A673 (cell line): ENCODE results near the gene CACNG4. TPM values are rescaled to one million over a fixed set of nuclear protein-coding genes. Genes with fewer than 3 reads are reported as not detected.

Source experiments
- BruUV-seq: library from RNA; stranded (reverse); fragments of 400-500 nt; replicated peaks from 2 replicates; lab custom pipeline; 2021; lab: Mats Ljungman, UMichigan
- CTCF ChIA-PET: fragments of 300-600 bp; sonication (Branson Sonifier 250); formaldehyde crosslinking; loops from one replicate; lab custom pipeline; 2022; ENCODE audit warnings: antibody characterized with exemption; lab: Charles Lee
- POLR2A ChIA-PET: fragments of 300-600 bp; sonication (Branson Sonifier 250); formaldehyde crosslinking; loops from one replicate; lab custom pipeline; 2022; ENCODE audit warnings: antibody characterized with exemption; ENCODE audit not compliant: low non-redundant PET; lab: Charles Lee
- DNase-seq: peaks from one replicate; pipeline ENCODE4 v3.0.0-alpha.2; 2015; ENCODE audit warnings: low spot score
- H3K27ac ChIP-seq: fragments of 200-600 bp; sonication (generic); 2 replicates; pipeline ENCODE4 v1.5.1; 2016; ENCODE audit warnings: mixed run types, low read depth, mild to moderate bottlenecking, mixed read lengths, antibody characterized with exemption, low read length; ENCODE audit not compliant: poor library complexity, severe bottlenecking
- H3K27me3 ChIP-seq: fragments of 200-600 bp; sonication (generic); replicated peaks from 2 replicates; pipeline ENCODE4 v1.6.1; 2017; ENCODE audit warnings: mixed run types, low read depth, mild to moderate bottlenecking, mixed read lengths, antibody characterized with exemption, low read length; ENCODE audit not compliant: insufficient read depth, poor library complexity
- H3K36me3 ChIP-seq: fragments of 200-600 bp; sonication (generic); 2 replicates; pipeline ENCODE4 v1.6.1; 2016; ENCODE audit warnings: mixed run types, mild to moderate bottlenecking, mixed read lengths, antibody characterized with exemption, low read length; ENCODE audit not compliant: insufficient read depth, poor library complexity, severe bottlenecking
- H3K4me1 ChIP-seq: fragments of 200-600 bp; sonication (generic); 2 replicates; pipeline ENCODE4 v1.6.1; 2017; ENCODE audit warnings: mixed run types, mild to moderate bottlenecking, mixed read lengths, antibody characterized with exemption, low read length; ENCODE audit not compliant: insufficient read depth, poor library complexity, severe bottlenecking
- H3K4me3 ChIP-seq: fragments of 200-600 bp; sonication (generic); 2 replicates; pipeline ENCODE4 v1.5.1; 2016; ENCODE audit warnings: low read depth, mixed run types, mild to moderate bottlenecking, mixed read lengths, low read length; ENCODE audit not compliant: poor library complexity, severe bottlenecking
- H3K9me3 ChIP-seq: fragments of 200-600 bp; sonication (generic); 2 replicates; pipeline ENCODE4 v1.6.1; 2016; ENCODE audit warnings: mixed run types, low read depth, mild to moderate bottlenecking, mixed read lengths, antibody characterized with exemption, low read length; ENCODE audit not compliant: poor library complexity, severe bottlenecking
- EZH2 ChIP-seq: fragments of 200-600 bp; sonication (generic); IDR thresholded peaks from 2 replicates; pipeline ENCODE4 v1.6.1; 2017; ENCODE audit warnings: borderline replicate concordance, low read depth, mild to moderate bottlenecking, mixed read lengths, antibody characterized with exemption, low read length; ENCODE audit not compliant: poor library complexity, severe bottlenecking
- intact Hi-C: fragments of 100-400 bp; cut with micrococcal nuclease; formaldehyde crosslinking; loops from one replicate; pipeline ENCODE4 v1.10.0; 2022; ENCODE audit not compliant: unreplicated experiment
- total RNA-seq: library from RNA; stranded (reverse); gene quantifications from 2 replicates; pipeline ENCODE4 v1.2.3, GENCODE V29; 2021
- TF ChIP-seq, protein P1 (sequence below): fragments of 300-800, 200-600 bp; sonication (generic); conservative IDR thresholded peaks from 2 replicates; pipeline ENCODE4 v1.5.1; 2017; ENCODE audit warnings: low read depth, mild to moderate bottlenecking, antibody characterized with exemption, low read length, moderate library complexity, mixed read lengths

The CACNG4 gene
- total RNA-seq, 1 experiment from 2014 or later, result 9.7 TPM

DNA sequence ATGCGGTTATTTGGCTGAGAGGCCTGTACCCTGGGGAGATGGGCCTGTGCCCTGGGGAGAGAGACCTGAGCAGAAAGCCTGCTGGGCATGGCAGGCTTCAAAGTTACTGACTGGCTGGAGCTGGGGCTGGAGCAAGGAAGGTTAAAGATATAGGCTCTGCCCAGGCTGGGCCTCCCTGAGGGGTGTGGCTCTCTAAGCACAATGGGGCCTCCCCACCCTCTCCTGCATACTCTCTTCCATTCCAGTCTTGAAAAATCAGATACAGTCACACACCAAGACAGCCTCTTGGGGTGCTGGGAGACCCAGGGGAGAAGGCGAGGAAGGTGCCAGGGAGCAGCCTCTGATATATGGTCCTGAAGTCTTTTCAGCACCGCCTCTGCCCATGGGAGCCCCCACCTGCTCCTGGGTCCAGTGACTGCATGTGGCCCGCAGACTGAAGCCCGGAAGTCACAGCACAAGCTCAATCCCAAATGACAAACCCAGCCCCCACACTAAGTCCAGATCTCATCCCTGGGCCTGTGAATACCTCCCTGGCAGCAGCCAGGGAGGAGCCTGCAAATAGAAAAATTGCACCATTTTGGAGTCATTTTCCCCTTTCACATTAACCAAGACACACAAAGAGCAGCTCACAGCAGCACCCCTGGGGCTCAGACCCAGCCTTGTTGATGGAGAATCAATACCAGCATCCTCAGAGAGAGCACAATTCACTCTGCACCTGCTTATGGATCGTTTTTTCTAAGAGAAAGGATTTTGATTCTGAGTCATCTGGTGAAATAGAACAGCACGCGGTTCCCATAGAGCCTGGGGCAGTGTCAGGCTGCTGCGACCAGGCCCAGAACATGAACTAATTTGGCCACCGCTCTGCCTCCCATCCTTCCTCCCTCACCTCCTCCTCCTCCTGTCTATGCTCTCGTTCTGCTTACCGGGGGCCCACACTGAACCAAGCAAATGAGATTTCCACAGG, 54.2 kb downstream of the CACNG4 start:
- DNase-seq, result no peak
- BruUV-seq, result no TSS peak
- H3K27me3 ChIP-seq, result no peaks in the 10 kb centered on the region
- intact Hi-C loops, result no loop called here
- no peaks in the 10 kb centered on the region for H3K9me3 ChIP-seq
- ChIA-PET POLR2A (no interaction called here), CTCF (no interaction called here)
- TF ChIP-seq, protein P1, sequence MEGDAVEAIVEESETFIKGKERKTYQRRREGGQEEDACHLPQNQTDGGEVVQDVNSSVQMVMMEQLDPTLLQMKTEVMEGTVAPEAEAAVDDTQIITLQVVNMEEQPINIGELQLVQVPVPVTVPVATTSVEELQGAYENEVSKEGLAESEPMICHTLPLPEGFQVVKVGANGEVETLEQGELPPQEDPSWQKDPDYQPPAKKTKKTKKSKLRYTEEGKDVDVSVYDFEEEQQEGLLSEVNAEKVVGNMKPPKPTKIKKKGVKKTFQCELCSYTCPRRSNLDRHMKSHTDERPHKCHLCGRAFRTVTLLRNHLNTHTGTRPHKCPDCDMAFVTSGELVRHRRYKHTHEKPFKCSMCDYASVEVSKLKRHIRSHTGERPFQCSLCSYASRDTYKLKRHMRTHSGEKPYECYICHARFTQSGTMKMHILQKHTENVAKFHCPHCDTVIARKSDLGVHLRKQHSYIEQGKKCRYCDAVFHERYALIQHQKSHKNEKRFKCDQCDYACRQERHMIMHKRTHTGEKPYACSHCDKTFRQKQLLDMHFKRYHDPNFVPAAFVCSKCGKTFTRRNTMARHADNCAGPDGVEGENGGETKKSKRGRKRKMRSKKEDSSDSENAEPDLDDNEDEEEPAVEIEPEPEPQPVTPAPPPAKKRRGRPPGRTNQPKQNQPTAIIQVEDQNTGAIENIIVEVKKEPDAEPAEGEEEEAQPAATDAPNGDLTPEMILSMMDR, result no peak
- TF ChIP-seq EZH2, result no peak
- H3K27ac ChIP-seq, result no peak overlapping the region
- no peak overlapping the region for H3K4me3 ChIP-seq
- no peaks in the 10 kb centered on the region for H3K36me3 ChIP-seq
- H3K4me1 ChIP-seq, result no peaks in the 10 kb centered on the region

DNA sequence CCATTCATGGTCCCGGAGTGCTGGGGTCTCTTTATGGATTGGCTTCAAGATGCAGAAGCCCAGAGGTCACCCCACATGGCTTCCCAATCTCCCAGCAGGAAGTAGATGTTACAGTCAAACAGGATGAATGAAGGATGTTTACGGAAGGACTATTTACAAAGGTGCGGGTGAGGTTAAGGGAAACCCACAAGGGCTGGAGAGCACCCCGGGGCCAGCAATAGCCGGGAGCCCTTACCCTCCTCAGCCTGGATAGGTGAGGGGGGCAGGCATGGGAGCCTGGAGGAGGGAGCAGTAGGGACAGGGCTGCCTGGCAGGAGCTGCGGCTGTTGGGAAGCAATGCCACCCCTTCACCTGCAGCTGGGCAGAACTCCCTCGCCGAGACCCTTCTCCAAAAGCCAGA, 55.3 kb downstream of the CACNG4 start:
- ChIA-PET CTCF (no interaction called here), POLR2A (no interaction called here)
- no peaks in the 10 kb centered on the region for H3K9me3 ChIP-seq
- intact Hi-C loops, result loop anchor here (5.0 kb wide), 1 partner anchor 38 kb away; no protein-coding TSS in a partner anchor
- no peaks in the 10 kb centered on the region for H3K36me3 ChIP-seq
- no peaks in the 10 kb centered on the region for H3K27me3 ChIP-seq
- no TSS peak for BruUV-seq
- no peak overlapping the region for H3K4me3 ChIP-seq
- H3K27ac ChIP-seq, result no peak overlapping the region
- no peak for DNase-seq
- TF ChIP-seq, protein P1, result no peak
- no peak for TF ChIP-seq EZH2
- no peaks in the 10 kb centered on the region for H3K4me1 ChIP-seq

DNA sequence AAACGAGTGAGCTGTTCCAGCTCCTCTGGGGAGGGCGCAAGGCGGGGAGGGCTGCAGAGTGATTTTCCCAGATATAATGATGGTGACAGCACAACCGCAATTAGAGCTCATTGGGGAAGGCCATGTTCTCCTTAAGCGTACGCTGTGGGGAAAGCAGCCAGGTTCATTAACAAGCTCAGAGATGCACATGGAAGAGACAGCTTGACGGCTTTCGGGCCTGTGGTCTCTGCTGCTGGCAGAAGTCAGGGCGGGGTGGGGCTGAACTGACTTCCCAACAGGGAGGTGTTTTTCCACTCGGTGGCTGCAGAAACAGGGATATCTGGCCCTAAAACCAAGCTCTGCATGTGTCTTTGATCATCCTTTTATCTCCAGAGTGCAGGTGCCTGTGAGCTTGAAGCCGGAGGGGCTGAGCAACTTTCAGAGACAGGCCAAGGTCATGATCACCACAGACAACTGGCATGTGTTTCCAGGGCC, 55.8 kb downstream of the CACNG4 start:
- no TSS peak for BruUV-seq
- no peaks in the 10 kb centered on the region for H3K36me3 ChIP-seq
- no peaks in the 10 kb centered on the region for H3K27me3 ChIP-seq
- POLR2A ChIA-PET, result no interaction called here
- H3K4me1 ChIP-seq, result no peaks in the 10 kb centered on the region
- no peak for TF ChIP-seq EZH2
- TF ChIP-seq, protein P1, result no peak
- no peak overlapping the region for H3K4me3 ChIP-seq
- intact Hi-C loops, result loop anchor here (5.0 kb wide), 1 partner anchor 38 kb away; no protein-coding TSS in a partner anchor
- CTCF ChIA-PET, result no interaction called here
- H3K9me3 ChIP-seq, result no peaks in the 10 kb centered on the region
- DNase-seq, result no peak
- no peak overlapping the region for H3K27ac ChIP-seq
